ACC112 (cell line): ENCODE data around the gene KCNMA1.

Source experiments
- H2AFZ ChIP-seq: fragments of 200-600 bp; sonication (generic); one replicate; pipeline ENCODE4 v1.6.0; 2017; ENCODE audit warnings: antibody characterized with exemption, low read length; ENCODE audit not compliant: unreplicated experiment
- H3K27ac ChIP-seq: fragments of 200-600 bp; sonication (generic); 2 replicates; pipeline ENCODE4 v1.5.1; 2014; ENCODE audit warnings: low read depth, mild to moderate bottlenecking, antibody characterized with exemption, low read length, moderate library complexity
- H3K27me3 ChIP-seq: fragments of 200-600 bp; sonication (generic); 2 replicates; pipeline ENCODE4 v1.6.1; 2014; ENCODE audit warnings: mild to moderate bottlenecking, antibody characterized with exemption, low read length, moderate library complexity, mixed read lengths; ENCODE audit not compliant: insufficient read depth
- H3K36me3 ChIP-seq: fragments of 200-600 bp; sonication (generic); 2 replicates; pipeline ENCODE4 v1.6.1; 2016; ENCODE audit warnings: mild to moderate bottlenecking, antibody characterized with exemption, low read length, moderate library complexity, mixed read lengths; ENCODE audit not compliant: insufficient read depth
- H3K4me1 ChIP-seq: fragments of 200-600 bp; sonication (generic); one replicate; pipeline ENCODE4 v1.6.1; 2016; ENCODE audit warnings: low read length, mixed read lengths; ENCODE audit not compliant: insufficient read depth, unreplicated experiment, control insufficient read depth
- H3K4me3 ChIP-seq: fragments of 200-600 bp; sonication (generic); 2 replicates; pipeline ENCODE4 v1.5.1; 2014; ENCODE audit warnings: mild to moderate bottlenecking, low read depth, low read length
- H3K79me2 ChIP-seq: fragments of 200-600 bp; sonication (generic); one replicate; pipeline ENCODE4 v1.6.0; 2016; ENCODE audit warnings: low read length; ENCODE audit not compliant: control insufficient read depth, unreplicated experiment, insufficient read depth

The KCNMA1 gene

DNA sequence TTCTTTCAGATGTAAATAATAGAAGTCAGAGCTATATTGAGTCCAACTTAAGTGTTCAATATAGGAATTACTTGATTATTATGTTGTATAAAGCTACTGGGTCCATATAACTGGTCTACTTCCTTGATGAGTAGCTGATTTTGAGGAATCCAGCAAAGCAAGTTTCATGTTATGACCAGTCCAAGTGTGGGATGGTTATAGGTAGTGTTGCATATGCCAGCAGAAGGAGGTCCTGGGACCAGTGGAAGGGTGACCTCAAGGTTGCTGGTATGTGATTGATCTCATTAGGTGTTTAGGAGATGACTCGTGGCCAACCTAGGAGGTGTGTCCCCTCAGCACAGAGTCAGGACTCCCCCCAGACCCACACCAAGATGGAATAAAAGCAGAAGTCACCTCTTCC is 551.5 kb downstream of the KCNMA1 start:
- H3K27ac ChIP-seq, result no peak overlapping the region
- H3K4me1 ChIP-seq, result no peaks in the 10 kb centered on the region
- H2AFZ ChIP-seq, result no peak overlapping the region
- no peaks in the 10 kb centered on the region for H3K27me3 ChIP-seq
- no peak overlapping the region for H3K4me3 ChIP-seq
- no peaks in the 10 kb centered on the region for H3K36me3 ChIP-seq
- H3K79me2 ChIP-seq, result no peaks in the 10 kb centered on the region

GRCh38 chr10:77085344-77085743 is 552.3 kb downstream of the KCNMA1 start:
- Histone ChIP-seq H3K4me1 (no peaks in the 10 kb centered on the region), H3K27ac (no peak overlapping the region), H3K4me3 (no peak overlapping the region), H3K36me3 (no peaks in the 10 kb centered on the region), H3K79me2 (no peaks in the 10 kb centered on the region), H2AFZ (no peak overlapping the region), H3K27me3 (no peaks in the 10 kb centered on the region)

- Histone ChIP-seq H3K4me3 (no peak overlapping the region), H3K36me3 (no peaks in the 10 kb centered on the region), H2AFZ (no peak overlapping the region), H3K27ac (no peak overlapping the region), H3K4me1 (no peaks in the 10 kb centered on the region), H3K79me2 (no peaks in the 10 kb centered on the region), H3K27me3 (no peaks in the 10 kb centered on the region)
Observed at GRCh38 chr10:77084431-77085144, 553.0 kb downstream of the KCNMA1 start.

DNA sequence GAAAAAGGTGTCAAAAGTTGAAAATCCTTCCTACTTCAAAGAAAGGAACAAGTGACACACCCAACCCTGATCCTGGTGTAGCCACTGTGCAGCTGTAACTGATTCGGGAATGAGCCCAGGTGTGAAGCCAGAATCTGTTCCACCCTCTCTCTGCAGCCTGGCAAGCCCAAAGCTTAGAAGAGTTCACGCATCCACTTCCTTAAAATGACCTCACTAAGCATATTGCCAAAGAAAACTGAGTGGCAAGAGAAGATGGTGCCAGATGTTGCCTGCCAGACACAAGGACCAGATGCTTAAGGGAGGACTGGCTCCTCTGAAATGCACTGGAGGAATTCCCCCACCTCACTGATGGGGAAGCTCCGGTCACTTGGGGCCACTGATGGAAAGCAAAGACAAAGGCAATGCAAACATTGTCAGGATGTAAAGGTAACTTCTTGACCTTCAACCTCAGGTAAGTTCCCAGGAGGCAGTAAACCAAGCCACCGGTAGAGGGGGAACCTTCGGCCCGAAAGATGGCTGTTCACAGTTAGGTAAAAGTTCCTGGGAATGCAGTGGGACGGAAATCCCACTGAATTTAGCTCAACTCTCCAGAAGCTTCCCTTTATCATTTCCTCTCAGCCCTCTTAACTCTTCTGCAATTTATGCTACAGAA is 554.9 kb downstream of the KCNMA1 start:
- H3K36me3 ChIP-seq, result no peaks in the 10 kb centered on the region
- H3K27ac ChIP-seq, result no peak overlapping the region
- H3K27me3 ChIP-seq, result no peaks in the 10 kb centered on the region
- no peak overlapping the region for H2AFZ ChIP-seq
- no peaks in the 10 kb centered on the region for H3K79me2 ChIP-seq
- H3K4me1 ChIP-seq, result no peaks in the 10 kb centered on the region
- H3K4me3 ChIP-seq, result no peak overlapping the region

DNA sequence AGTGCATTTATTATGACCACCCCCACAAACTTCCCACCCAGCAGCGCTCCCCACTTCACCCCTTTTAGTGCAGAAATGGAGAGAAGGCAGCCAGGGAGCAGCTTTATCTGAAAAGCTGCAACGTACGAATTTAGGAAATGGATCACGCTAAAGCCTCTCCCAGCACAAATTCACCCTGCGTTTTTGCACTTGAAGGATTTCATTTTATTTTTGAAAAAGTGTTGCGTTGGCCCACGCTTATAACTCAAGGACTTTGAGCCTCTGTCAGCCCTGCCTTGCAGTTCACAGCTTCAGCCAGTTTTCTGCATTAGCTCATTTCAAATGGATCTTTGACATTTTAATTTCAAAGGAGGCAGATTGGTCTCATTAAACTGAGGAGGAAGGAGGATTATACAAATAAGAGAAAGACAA is 556.1 kb downstream of the KCNMA1 start:
- no peaks in the 10 kb centered on the region for H3K36me3 ChIP-seq
- H3K4me1 ChIP-seq, result no peaks in the 10 kb centered on the region
- no peaks in the 10 kb centered on the region for H3K79me2 ChIP-seq
- H3K27me3 ChIP-seq, result no peaks in the 10 kb centered on the region
- no peak overlapping the region for H3K27ac ChIP-seq
- no peak overlapping the region for H3K4me3 ChIP-seq
- H2AFZ ChIP-seq, result no peak overlapping the region

GRCh38 chr10:77080361-77081027 is 557.1 kb downstream of the KCNMA1 start:
- no peak overlapping the region for H3K4me3 ChIP-seq
- no peaks in the 10 kb centered on the region for H3K27me3 ChIP-seq
- H3K4me1 ChIP-seq, result no peaks in the 10 kb centered on the region
- no peaks in the 10 kb centered on the region for H3K79me2 ChIP-seq
- no peaks in the 10 kb centered on the region for H3K36me3 ChIP-seq
- no peak overlapping the region for H3K27ac ChIP-seq
- H2AFZ ChIP-seq, result no peak overlapping the region

DNA sequence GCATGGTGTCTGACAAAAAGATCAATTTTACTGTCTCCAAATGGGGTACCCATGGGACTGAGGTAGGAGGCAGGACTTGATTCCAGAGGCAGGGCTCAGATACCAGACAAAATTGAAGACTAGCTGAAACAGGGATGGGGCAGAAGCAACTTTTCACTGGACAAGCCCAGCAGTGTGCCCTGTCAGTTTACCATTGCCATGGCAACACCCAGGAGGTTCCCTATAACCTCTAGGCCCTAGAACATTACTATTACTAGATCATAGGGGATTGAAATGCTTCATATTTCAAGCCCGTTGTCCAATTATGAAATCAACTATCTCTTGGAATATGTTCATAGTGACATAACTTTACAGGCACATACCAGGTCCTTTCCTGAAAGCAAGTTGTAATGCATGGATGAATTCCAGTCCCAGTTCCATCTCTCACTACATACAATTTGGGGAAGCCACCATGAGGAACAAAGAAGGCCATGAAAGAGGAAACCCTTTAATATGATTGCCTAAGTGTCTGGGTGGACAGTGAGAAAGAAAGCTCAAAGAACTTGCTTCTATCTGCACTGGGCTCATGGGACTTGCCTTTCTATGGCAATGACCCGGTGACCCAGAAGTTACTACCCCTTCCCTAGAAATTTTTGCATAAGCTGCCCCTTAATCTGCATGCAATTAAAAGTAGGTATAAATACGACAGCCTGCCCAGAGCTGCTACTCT is 557.9 kb downstream of the KCNMA1 start:
- Histone ChIP-seq H3K27ac (no peak overlapping the region), H3K4me3 (no peak overlapping the region), H3K79me2 (no peaks in the 10 kb centered on the region), H3K4me1 (no peaks in the 10 kb centered on the region), H3K36me3 (no peaks in the 10 kb centered on the region), H3K27me3 (no peaks in the 10 kb centered on the region), H2AFZ (no peak overlapping the region)

DNA sequence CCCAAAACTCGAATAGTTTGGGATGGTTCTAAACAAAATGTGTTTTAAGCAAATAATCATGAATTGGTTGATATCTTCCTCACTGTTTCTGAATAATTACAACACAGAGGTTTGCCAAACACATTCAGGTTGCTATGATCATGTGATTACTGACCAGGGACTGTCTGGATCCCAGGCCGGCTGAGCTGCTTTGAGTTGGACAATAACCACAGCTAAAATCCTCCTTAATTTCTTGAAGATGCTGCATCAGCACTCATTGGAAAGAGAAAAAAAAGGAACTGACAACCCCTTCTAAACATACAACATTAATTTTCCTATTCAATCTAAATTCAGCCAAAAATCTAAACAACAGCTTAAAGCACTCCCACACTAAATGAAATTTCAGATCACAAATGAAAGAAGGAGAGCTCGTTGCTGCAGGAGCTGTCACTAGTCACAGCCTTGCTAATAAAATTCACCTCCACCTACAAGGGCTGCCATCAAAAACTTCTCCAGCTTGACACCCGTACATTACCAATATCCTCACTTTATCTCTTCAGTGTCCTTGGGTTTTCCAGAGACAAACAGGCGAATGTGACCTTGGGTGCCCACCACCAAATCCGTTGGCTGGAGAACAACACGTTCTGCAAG is 560.2 kb downstream of the KCNMA1 start:
- H3K36me3 ChIP-seq, result no peaks in the 10 kb centered on the region
- H3K4me1 ChIP-seq, result no peaks in the 10 kb centered on the region
- H3K27ac ChIP-seq, result no peak overlapping the region
- no peak overlapping the region for H2AFZ ChIP-seq
- no peaks in the 10 kb centered on the region for H3K27me3 ChIP-seq
- H3K79me2 ChIP-seq, result no peaks in the 10 kb centered on the region
- no peak overlapping the region for H3K4me3 ChIP-seq

DNA sequence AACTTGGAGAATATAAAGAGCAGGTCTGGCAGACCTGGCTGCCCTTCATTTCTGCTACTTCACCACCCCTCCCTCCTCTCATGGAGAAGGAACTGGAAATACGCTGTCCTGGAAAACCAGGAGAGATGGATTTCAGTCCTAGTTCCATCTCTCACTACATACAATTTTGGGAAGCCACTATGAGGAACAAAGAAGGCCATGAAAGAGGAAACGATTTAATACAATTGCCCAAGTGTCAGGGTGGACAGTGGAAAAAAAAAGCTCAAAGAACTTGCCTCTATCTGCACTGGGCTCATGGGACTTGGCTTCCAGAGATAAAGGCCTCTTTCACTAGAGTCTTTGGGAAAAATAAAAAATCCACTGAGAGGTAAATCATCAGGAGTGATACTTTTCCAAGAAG is 561.7 kb downstream of the KCNMA1 start:
- H3K36me3 ChIP-seq, result no peaks in the 10 kb centered on the region
- H2AFZ ChIP-seq, result no peak overlapping the region
- H3K79me2 ChIP-seq, result no peaks in the 10 kb centered on the region
- H3K4me1 ChIP-seq, result no peaks in the 10 kb centered on the region
- H3K4me3 ChIP-seq, result no peak overlapping the region
- no peaks in the 10 kb centered on the region for H3K27me3 ChIP-seq
- no peak overlapping the region for H3K27ac ChIP-seq

GRCh38 chr10:77074104-77074624 is 563.4 kb downstream of the KCNMA1 start:
- Histone ChIP-seq H3K27ac (no peak overlapping the region), H3K36me3 (no peaks in the 10 kb centered on the region), H3K4me1 (no peaks in the 10 kb centered on the region), H3K4me3 (no peak overlapping the region), H3K79me2 (no peaks in the 10 kb centered on the region), H2AFZ (no peak overlapping the region), H3K27me3 (no peaks in the 10 kb centered on the region)
